T-helper 17 cell (primary cell): Measurements from ENCODE around the gene ANKRD44. TPM values are rescaled to one million over a fixed set of nuclear protein-coding genes. Genes with fewer than 3 reads are reported as not detected.

Experiments used
- ATAC-seq: fragments of 150-1000 bp; cut with Tn5 transposase; 2 replicates; pipeline ENCODE4 v1.10.0; 2021; ENCODE audit warnings: mild to moderate bottlenecking, moderate library complexity
- DNase-seq, 3 donors: peaks; one replicate each; pipeline versions ENCODE4 v3.0.0 to v3.0.0-alpha.2; 2020 to 2021
- H3K9me3 ChIP-seq: one replicate; pipeline ENCODE4 v1.7.0; 2013; ENCODE audit warnings: low read length, mild to moderate bottlenecking; ENCODE audit not compliant: control insufficient read depth, poor library complexity, severe bottlenecking
- H3K27ac Mint-ChIP-seq: one replicate; pipeline ENCODE4 v1.8.0; 2022; ENCODE audit warnings: mild to moderate bottlenecking, moderate library complexity, mixed read lengths
- H3K27me3 Mint-ChIP-seq: one replicate; pipeline ENCODE4 v1.8.0; 2022; ENCODE audit warnings: mixed read lengths
- H3K36me3 Mint-ChIP-seq: one replicate; pipeline ENCODE4 v1.8.0; 2022; ENCODE audit warnings: low read depth, mixed read lengths
- H3K4me1 Mint-ChIP-seq: one replicate; pipeline ENCODE4 v1.8.0; 2022; ENCODE audit warnings: mild to moderate bottlenecking, mixed read lengths
- H3K4me3 Mint-ChIP-seq: one replicate; pipeline ENCODE4 v1.8.0; 2022; ENCODE audit warnings: mild to moderate bottlenecking, moderate library complexity, mixed read lengths
- total RNA-seq, 4 donors: library from RNA in 2 of 4; stranded (reverse) in 2 of 4; gene quantifications; one replicate each; pipeline ENCODE4 v1.2.3 and lab custom pipeline; 2022 to 2026

ANKRD44 gene
- total RNA-seq, 2 donors from 2014 or later = 232 to 246 TPM

- H3K36me3 Mint-ChIP-seq = no peaks in the 10 kb centered on the region
- DNase-seq (peak in 2 of 3 donors; percentile 23 to 24), ATAC-seq (peak; percentile 6)
- peak overlapping the region; percentile 99 for H3K27ac Mint-ChIP-seq
- peaks cover 49% of the 10 kb centered on the region for H3K4me1 Mint-ChIP-seq
- H3K4me3 Mint-ChIP-seq = peak overlapping the region; percentile 93
- no peaks in the 10 kb centered on the region for H3K9me3 ChIP-seq
- no peaks in the 10 kb centered on the region for H3K27me3 Mint-ChIP-seq
Measured at GRCh38 chr2:197309691-197310231, 819 bp downstream of the ANKRD44 start.

- peaks cover 49% of the 10 kb centered on the region for H3K4me1 Mint-ChIP-seq
- DNase-seq (no peak), ATAC-seq (no peak)
- peak overlapping the region; percentile 99 for H3K27ac Mint-ChIP-seq
- no peaks in the 10 kb centered on the region for H3K9me3 ChIP-seq
- H3K4me3 Mint-ChIP-seq = peak overlapping the region; percentile 93
- no peaks in the 10 kb centered on the region for H3K27me3 Mint-ChIP-seq
- no peaks in the 10 kb centered on the region for H3K36me3 Mint-ChIP-seq
Measured at GRCh38 chr2:197308996-197309690, 1.4 kb downstream of the ANKRD44 start.

- ATAC-seq (no peak), DNase-seq (no peak)
- no peaks in the 10 kb centered on the region for H3K27me3 Mint-ChIP-seq
- peaks cover 49% of the 10 kb centered on the region for H3K4me1 Mint-ChIP-seq
- H3K4me3 Mint-ChIP-seq = peak overlapping the region; percentile 93
- peak overlapping the region; percentile 99 for H3K27ac Mint-ChIP-seq
- H3K36me3 Mint-ChIP-seq = no peaks in the 10 kb centered on the region
- no peaks in the 10 kb centered on the region for H3K9me3 ChIP-seq
Measured at GRCh38 chr2:197308585-197308984, 2.0 kb downstream of the ANKRD44 start.

GRCh38 chr2:197307933-197308521 is 2.6 kb downstream of the ANKRD44 start:
- H3K4me3 Mint-ChIP-seq = peak overlapping the region; percentile 93
- ATAC-seq (peak; percentile 7), DNase-seq (no peak)
- no peaks in the 10 kb centered on the region for H3K27me3 Mint-ChIP-seq
- peak overlapping the region; percentile 99 for H3K27ac Mint-ChIP-seq
- H3K9me3 ChIP-seq = no peaks in the 10 kb centered on the region
- no peaks in the 10 kb centered on the region for H3K36me3 Mint-ChIP-seq
- H3K4me1 Mint-ChIP-seq = peaks cover 51% of the 10 kb centered on the region

- no peaks in the 10 kb centered on the region for H3K27me3 Mint-ChIP-seq
- DNase-seq = no peak
- peak overlapping the region; percentile 99 for H3K27ac Mint-ChIP-seq
- peaks cover 56% of the 10 kb centered on the region for H3K4me1 Mint-ChIP-seq
- no peaks in the 10 kb centered on the region for H3K9me3 ChIP-seq
- peaks cover 2% of the 10 kb centered on the region for H3K36me3 Mint-ChIP-seq
- H3K4me3 Mint-ChIP-seq = peak overlapping the region; percentile 93
- no peak for ATAC-seq
Measured at GRCh38 chr2:197307236-197307932, 3.2 kb downstream of the ANKRD44 start.

GRCh38 chr2:197306696-197307040 is 3.9 kb downstream of the ANKRD44 start:
- H3K4me3 Mint-ChIP-seq = peak overlapping the region; percentile 77
- H3K27me3 Mint-ChIP-seq = no peaks in the 10 kb centered on the region
- H3K4me1 Mint-ChIP-seq = peaks cover 57% of the 10 kb centered on the region
- ATAC-seq (no peak), DNase-seq (peak in 1 of 3 donors; percentile 25)
- H3K9me3 ChIP-seq = no peaks in the 10 kb centered on the region
- peaks cover 5% of the 10 kb centered on the region for H3K36me3 Mint-ChIP-seq
- peak overlapping the region; percentile 99 for H3K27ac Mint-ChIP-seq

- ATAC-seq (no peak), DNase-seq (no peak)
- Mint-ChIP-seq H3K27me3 (no peaks in the 10 kb centered on the region), H3K36me3 (peaks cover 7% of the 10 kb centered on the region), H3K27ac (peak overlapping the region; percentile 99), H3K4me1 (peaks cover 56% of the 10 kb centered on the region), H3K4me3 (peak overlapping the region; percentile 77)
- no peaks in the 10 kb centered on the region for H3K9me3 ChIP-seq
Measured at GRCh38 chr2:197306024-197306695, 4.4 kb downstream of the ANKRD44 start.

- ATAC-seq = peak; percentile 25
- peaks cover 13% of the 10 kb centered on the region for H3K36me3 Mint-ChIP-seq
- H3K9me3 ChIP-seq = no peaks in the 10 kb centered on the region
- H3K4me1 Mint-ChIP-seq = peaks cover 66% of the 10 kb centered on the region
- no peaks in the 10 kb centered on the region for H3K27me3 Mint-ChIP-seq
- peak overlapping the region; percentile 99 for H3K27ac Mint-ChIP-seq
- H3K4me3 Mint-ChIP-seq = peak overlapping the region; percentile 83
- no peak for DNase-seq
Measured at GRCh38 chr2:197304556-197305011, 6.0 kb downstream of the ANKRD44 start.

GRCh38 chr2:197300139-197300538 is 10.4 kb downstream of the ANKRD44 start:
- H3K36me3 Mint-ChIP-seq = peaks cover 19% of the 10 kb centered on the region
- DNase-seq (no peak), ATAC-seq (peak; percentile 37)
- H3K4me3 Mint-ChIP-seq = peak overlapping the region; percentile 63
- H3K4me1 Mint-ChIP-seq = peaks cover 68% of the 10 kb centered on the region
- no peaks in the 10 kb centered on the region for H3K27me3 Mint-ChIP-seq
- H3K27ac Mint-ChIP-seq = peak overlapping the region; percentile 99
- H3K9me3 ChIP-seq = no peaks in the 10 kb centered on the region

- peaks cover 19% of the 10 kb centered on the region for H3K36me3 Mint-ChIP-seq
- ATAC-seq = no peak
Measured at GRCh38 chr2:197298609-197299008, 12.0 kb downstream of the ANKRD44 start.

GRCh38 chr2:197297772-197298318 is 12.7 kb downstream of the ANKRD44 start:
- DNase-seq (no peak), ATAC-seq (no peak)
- Mint-ChIP-seq H3K36me3 (peaks cover 19% of the 10 kb centered on the region), H3K4me3 (peak overlapping the region; percentile 13), H3K27ac (peak overlapping the region; percentile 99), H3K4me1 (peaks cover 76% of the 10 kb centered on the region), H3K27me3 (no peaks in the 10 kb centered on the region)
- no peaks in the 10 kb centered on the region for H3K9me3 ChIP-seq

More at GRCh38 chr2:197298609-197299008, 12.0 kb downstream of the ANKRD44 start:
- peak overlapping the region; percentile 99 for H3K27ac Mint-ChIP-seq
- H3K4me3 Mint-ChIP-seq = peak overlapping the region; percentile 13
- no peaks in the 10 kb centered on the region for H3K27me3 Mint-ChIP-seq
- H3K4me1 Mint-ChIP-seq = peaks cover 72% of the 10 kb centered on the region
- no peaks in the 10 kb centered on the region for H3K9me3 ChIP-seq
- no peak for DNase-seq

- Mint-ChIP-seq H3K27ac (peak overlapping the region; percentile 99), H3K4me1 (peaks cover 78% of the 10 kb centered on the region), H3K36me3 (peaks cover 17% of the 10 kb centered on the region), H3K4me3 (peak overlapping the region; percentile 68), H3K27me3 (no peaks in the 10 kb centered on the region)
- no peaks in the 10 kb centered on the region for H3K9me3 ChIP-seq
- no peak for ATAC-seq
- DNase-seq = no peak
Measured at GRCh38 chr2:197297266-197297665, 13.3 kb downstream of the ANKRD44 start.
